ENCODE data around the gene SEMA3E.
"Not testable (repeated sequence)": the region's sequence is repeated elsewhere in the genome, so short reads cannot be mapped to it uniquely, and the experiment has no call there.

DNA sequence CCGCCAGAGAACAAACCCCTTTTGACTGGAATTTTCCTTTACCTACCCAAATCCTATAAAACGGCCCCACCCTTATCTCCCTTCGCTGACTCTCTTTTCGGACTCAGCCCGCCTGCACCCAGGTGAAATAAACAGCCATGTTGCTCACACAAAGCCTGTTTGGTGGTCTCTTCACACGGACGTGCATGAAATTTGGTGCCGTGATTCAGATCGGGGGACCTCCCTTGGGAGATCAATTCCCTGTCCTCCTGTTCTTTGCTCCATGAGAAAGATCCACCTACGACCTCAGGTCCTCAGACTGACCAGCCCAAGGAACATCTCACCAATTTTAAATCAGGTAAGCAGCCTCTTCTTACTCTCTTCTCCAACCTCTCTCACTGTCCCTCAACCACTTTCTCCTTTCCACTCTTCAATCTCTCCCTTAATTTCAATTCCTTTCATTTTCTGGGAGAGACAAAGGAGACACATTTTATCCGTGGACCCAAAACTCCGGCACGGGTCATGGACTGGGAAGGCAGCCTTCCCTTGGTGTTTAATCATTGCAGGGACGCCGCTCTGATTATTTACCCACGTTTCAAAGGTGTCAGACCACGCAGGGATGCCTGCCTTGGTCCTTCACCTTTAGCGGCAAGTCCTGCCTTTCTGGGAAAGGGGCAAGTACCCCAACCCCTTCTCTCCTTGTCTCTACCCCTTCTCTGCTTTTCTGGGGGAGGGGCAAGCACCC lies 188.8 kb downstream of the SEMA3E start:
- not testable (repeated sequence) for TF ChIP-seq CTCF, EP300, POLR2A, POLR2AphosphoS5 (IDR thresholded peaks at IDR 0.05)
